Trophoblast cell (in vitro differentiated cells and primary cell): Measurements from ENCODE around the gene COA8.
A peak's percentile ranks its signal among the peaks of the same experiment; 100 is the strongest.
"Not testable (repeated sequence)": the region's sequence is repeated elsewhere in the genome, so short reads cannot be mapped to it uniquely, and the experiment has no call there.

Experiments used
- DNase-seq, 2 donors: peaks; one replicate each; pipeline ENCODE4 v3.0.0-alpha.2; 2016
- H2AFZ ChIP-seq: 2 replicates; pipeline ENCODE4 v1.6.1; 2013; ENCODE audit warnings: low read length, moderate library complexity, mild to moderate bottlenecking; ENCODE audit not compliant: insufficient read depth, poor library complexity
- H2AK5ac ChIP-seq: 2 replicates; pipeline ENCODE4 v1.6.1; 2013; ENCODE audit warnings: mild to moderate bottlenecking, low read length
- H2BK120ac ChIP-seq: 2 replicates; pipeline ENCODE4 v1.6.1; 2013; ENCODE audit warnings: low read length, mild to moderate bottlenecking, moderate library complexity; ENCODE audit not compliant: insufficient read depth, poor library complexity
- H2BK12ac ChIP-seq: 2 replicates; pipeline ENCODE4 v1.6.1; 2013; ENCODE audit warnings: mild to moderate bottlenecking, low read length, moderate library complexity
- H2BK5ac ChIP-seq: 2 replicates; pipeline ENCODE4 v1.6.1; 2013; ENCODE audit warnings: low read length, low read depth, moderate library complexity, mild to moderate bottlenecking; ENCODE audit not compliant: poor library complexity
- H3K14ac ChIP-seq: 2 replicates; pipeline ENCODE4 v1.6.1; 2013; ENCODE audit warnings: mild to moderate bottlenecking, low read length
- H3K18ac ChIP-seq: 2 replicates; pipeline ENCODE4 v1.6.1; 2013; ENCODE audit warnings: mild to moderate bottlenecking, low read length
- H3K23ac ChIP-seq: 2 replicates; pipeline ENCODE4 v1.6.1; 2013; ENCODE audit warnings: low read length
- H3K27ac ChIP-seq: 2 replicates; pipeline ENCODE4 v1.5.1; 2013; ENCODE audit warnings: low read depth, mild to moderate bottlenecking, inconsistent platforms, low read length, moderate library complexity
- H3K27me3 ChIP-seq: 2 replicates; pipeline ENCODE4 v1.6.1; 2013; ENCODE audit warnings: inconsistent platforms, mild to moderate bottlenecking, low read length, moderate library complexity; ENCODE audit not compliant: insufficient read depth
- H3K36me3 ChIP-seq, 2 experiments: 1 replicate in 1 of 2; 2 replicates in 1 of 2; pipeline ENCODE4 v1.6.1; 2013; ENCODE audit warnings: low read length in 2 of 2, mild to moderate bottlenecking in 2 of 2, moderate library complexity in 1 of 2; ENCODE audit not compliant: insufficient read depth in 2 of 2, control insufficient read depth in 1 of 2
- H3K4ac ChIP-seq: 2 replicates; pipeline ENCODE4 v1.6.1; 2013; ENCODE audit warnings: low read depth, mild to moderate bottlenecking, low read length, moderate library complexity
- H3K4me1 ChIP-seq, 2 experiments: 1 replicate in 1 of 2; 2 replicates in 1 of 2; pipeline ENCODE4 v1.6.1; 2013; ENCODE audit warnings: low read length in 2 of 2, mild to moderate bottlenecking in 2 of 2, moderate library complexity in 1 of 2; ENCODE audit not compliant: insufficient read depth in 2 of 2, control insufficient read depth in 1 of 2
- H3K4me2 ChIP-seq: 2 replicates; pipeline ENCODE4 v1.6.1; 2013; ENCODE audit warnings: inconsistent platforms, mild to moderate bottlenecking, low read length, moderate library complexity
- H3K4me3 ChIP-seq: 2 replicates; pipeline ENCODE4 v1.5.1; 2013; ENCODE audit warnings: mild to moderate bottlenecking, low read depth, low read length, inconsistent platforms
- H3K79me1 ChIP-seq: one replicate; pipeline ENCODE4 v1.6.1; 2013; ENCODE audit warnings: low read length
- H3K79me2 ChIP-seq: 2 replicates; pipeline ENCODE4 v1.6.1; 2013; ENCODE audit warnings: low read length, mild to moderate bottlenecking; ENCODE audit not compliant: control insufficient read depth, insufficient read depth, poor library complexity
- H3K9ac ChIP-seq: 2 replicates; pipeline ENCODE4 v1.6.1; 2013; ENCODE audit warnings: mild to moderate bottlenecking, low read length
- H3K9me3 ChIP-seq: 2 replicates; pipeline ENCODE4 v1.6.1; 2013; ENCODE audit warnings: low read depth, mild to moderate bottlenecking, control low read depth, inconsistent platforms, low read length; ENCODE audit not compliant: insufficient read depth
- H4K12ac ChIP-seq: 2 replicates; pipeline ENCODE4 v1.6.1; 2013; ENCODE audit warnings: low read depth, mild to moderate bottlenecking, low read length, moderate library complexity
- H4K8ac ChIP-seq: 2 replicates; pipeline ENCODE4 v1.6.1; 2013; ENCODE audit warnings: low read depth, mild to moderate bottlenecking, low read length, moderate library complexity
- H4K91ac ChIP-seq: one replicate; pipeline ENCODE4 v1.6.1; 2013; ENCODE audit warnings: low read depth, mild to moderate bottlenecking, low read length, moderate library complexity
- WGBS: extraction: QIAGEN DNeasy Blood & Tissue Kit; methylation state at CpG from one replicate; pipeline ENCODE4 v1.1.7; 2013; ENCODE audit warnings: missing lambda C conversion rate; ENCODE audit not compliant: insufficient read length, insufficient coverage; ENCODE audit errors: extremely low coverage; 5-methylcytosine and 5-hydroxymethylcytosine counted together

Gene COA8

DNA sequence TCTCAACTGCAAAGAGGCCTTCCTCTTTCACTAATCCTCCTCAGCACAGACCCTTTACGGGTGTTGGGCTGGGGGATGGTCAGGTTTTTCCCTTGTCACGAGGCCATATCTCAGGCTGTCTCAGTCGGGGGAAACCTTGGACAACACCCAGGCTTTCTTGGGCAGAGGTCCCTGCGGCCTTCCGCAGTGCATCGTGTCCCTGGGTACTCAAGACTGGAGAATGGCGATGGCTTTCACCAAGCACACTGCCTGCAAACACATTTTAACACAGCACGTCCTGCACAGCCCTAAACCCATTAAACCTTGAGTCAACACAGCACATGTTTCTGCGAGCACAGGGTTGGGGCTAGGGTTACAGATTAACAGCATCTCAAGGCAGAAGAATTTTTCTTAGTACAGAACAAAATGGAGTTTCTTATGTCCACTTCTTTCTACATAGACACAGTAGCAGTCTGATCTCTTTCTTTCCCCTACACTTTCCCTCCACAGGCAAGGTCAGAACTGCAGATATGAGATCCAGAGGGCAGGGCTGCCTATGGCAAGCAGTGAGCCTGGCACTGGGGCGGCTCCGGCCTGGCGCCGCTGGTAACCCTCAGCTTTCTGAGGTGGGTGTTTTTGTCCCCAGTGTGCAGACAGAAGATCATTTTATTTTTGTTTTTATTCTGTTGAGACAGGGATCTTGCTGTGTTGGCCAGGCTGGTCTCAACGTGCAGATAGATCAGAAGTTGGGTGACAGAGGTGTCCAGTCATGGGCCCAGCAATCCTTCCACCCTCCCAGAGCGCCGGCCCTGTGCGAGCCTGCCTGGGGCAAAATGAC is 37.1 kb upstream of the COA8 start:
- H3K36me3 ChIP-seq, H4K91ac ChIP-seq, H2BK12ac ChIP-seq, H3K79me2 ChIP-seq, H3K27ac ChIP-seq, H3K18ac ChIP-seq, H3K9ac ChIP-seq, H2BK120ac ChIP-seq, H4K12ac ChIP-seq, H4K8ac ChIP-seq, H3K4me2 ChIP-seq, H3K4ac ChIP-seq, H3K79me1 ChIP-seq, H3K23ac ChIP-seq, H3K9me3 ChIP-seq, H3K4me3 ChIP-seq, DNase-seq, H2AFZ ChIP-seq, H3K14ac ChIP-seq, H2AK5ac ChIP-seq, H2BK5ac ChIP-seq: not testable (repeated sequence)
- H3K4me1 ChIP-seq, result peaks cover 26 to 30% of the 10 kb centered on the region in 2 experiments
- peaks cover 27% of the 10 kb centered on the region for H3K27me3 ChIP-seq
- no CpG with 5 or more reads among the region's 17 CpGs for WGBS

- Histone ChIP-seq H3K27me3 (peaks cover 27% of the 10 kb centered on the region), H3K4me3 (no peak overlapping the region)
Observed at GRCh38 chr14:103526247-103526913, 36.4 kb upstream of the COA8 start.

DNA sequence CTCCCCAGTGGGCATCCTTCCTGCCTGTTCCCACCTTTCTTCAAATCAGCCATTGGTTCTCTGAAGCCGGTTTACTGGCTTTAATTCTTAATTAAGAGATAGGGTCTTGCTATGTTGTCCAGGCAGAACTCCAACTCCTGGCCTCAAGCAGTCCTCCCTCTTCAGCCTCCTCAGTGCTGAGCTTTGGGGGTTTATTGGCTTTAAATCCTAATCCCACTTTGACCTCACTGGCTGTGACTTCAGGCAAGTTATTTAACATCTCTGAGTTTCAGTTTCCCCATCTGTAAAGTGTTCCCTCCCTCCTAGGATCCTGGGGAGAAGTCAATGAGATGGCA is 35.9 kb upstream of the COA8 start:
- Histone ChIP-seq H3K9me3 (peaks cover 4% of the 10 kb centered on the region), H3K4me2 (no peak overlapping the region), H2AK5ac (no peak overlapping the region), H3K18ac (no peak overlapping the region), H3K14ac (no peak overlapping the region), H2AFZ (no peak overlapping the region), H4K8ac (no peak overlapping the region), H3K9ac (no peak overlapping the region), H3K36me3 (no peaks in the 10 kb centered on the region), H2BK12ac (no peak overlapping the region), H3K4me3 (no peak overlapping the region), H2BK120ac (no peak overlapping the region), H3K27me3 (peaks cover 23% of the 10 kb centered on the region), H3K23ac (no peak overlapping the region), H3K79me1 (peaks cover 4% of the 10 kb centered on the region), H4K12ac (no peak overlapping the region), H4K91ac (no peak overlapping the region), H3K4ac (no peak overlapping the region), H3K4me1 (peaks cover 22 to 25% of the 10 kb centered on the region in 2 experiments), H2BK5ac (no peak overlapping the region), H3K79me2 (peaks cover 6% of the 10 kb centered on the region), H3K27ac (no peak overlapping the region)
- no CpG with 5 or more reads among the region's 1 CpG for WGBS
- no peak for DNase-seq

More at GRCh38 chr14:103526247-103526913, 36.4 kb upstream of the COA8 start:
- H3K79me1 ChIP-seq, result peaks cover 4% of the 10 kb centered on the region
- H3K9me3 ChIP-seq, result peaks cover 4% of the 10 kb centered on the region
- H3K4me2 ChIP-seq, result no peak overlapping the region
- H2BK120ac ChIP-seq, result no peak overlapping the region
- no peak overlapping the region for H4K8ac ChIP-seq
- DNase-seq, result no peak
- no peak overlapping the region for H3K27ac ChIP-seq
- no CpG with 5 or more reads among the region's 8 CpGs for WGBS
- H4K91ac ChIP-seq, result no peak overlapping the region
- H3K18ac ChIP-seq, result no peak overlapping the region
- H3K23ac ChIP-seq, result no peak overlapping the region
- no peaks in the 10 kb centered on the region for H3K36me3 ChIP-seq
- no peak overlapping the region for H2AK5ac ChIP-seq
- H2AFZ ChIP-seq, result no peak overlapping the region
- H3K14ac ChIP-seq, result no peak overlapping the region
- H3K9ac ChIP-seq, result no peak overlapping the region
- H3K4ac ChIP-seq, result no peak overlapping the region
- no peak overlapping the region for H2BK12ac ChIP-seq
- no peak overlapping the region for H2BK5ac ChIP-seq
- peaks cover 6% of the 10 kb centered on the region for H3K79me2 ChIP-seq
- peaks cover 26% of the 10 kb centered on the region in 2 experiments for H3K4me1 ChIP-seq
- H4K12ac ChIP-seq, result no peak overlapping the region

DNA sequence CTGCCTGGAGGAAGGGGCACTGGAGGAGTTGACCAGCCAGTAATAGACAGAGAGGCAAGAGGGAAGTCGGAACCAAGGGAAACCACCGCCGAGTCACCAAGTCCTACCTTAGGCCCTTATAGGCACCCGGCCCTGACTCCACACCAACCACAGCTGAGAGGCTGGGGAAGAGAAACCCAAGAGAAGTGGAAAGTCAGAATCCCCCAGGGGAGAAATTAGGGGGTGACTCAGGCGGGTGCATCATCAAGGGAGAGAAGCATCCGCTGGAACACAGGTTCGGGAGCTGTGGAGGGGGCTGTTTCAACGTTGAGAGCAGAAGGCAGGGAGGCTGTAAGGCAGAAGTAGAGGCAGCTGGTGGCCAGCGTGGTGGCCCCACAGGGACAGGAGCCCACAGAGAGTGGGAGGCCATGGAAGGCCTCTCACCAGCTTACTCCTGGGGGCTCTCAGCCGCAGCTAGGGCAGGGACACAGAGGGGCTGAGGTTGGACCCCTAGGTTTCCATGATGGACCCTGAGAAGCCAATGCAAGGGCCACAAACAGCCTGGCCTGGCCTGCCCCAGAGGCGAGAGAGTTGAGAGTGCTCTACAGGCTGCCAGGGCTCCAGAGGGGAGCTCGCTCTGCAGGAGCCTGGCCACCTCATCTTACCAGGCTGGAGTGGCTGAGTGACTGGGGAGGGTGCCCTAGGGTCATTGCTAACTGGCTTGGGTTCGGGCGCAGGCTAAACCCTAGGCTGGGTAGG is 35.2 kb upstream of the COA8 start:
- no CpG with 5 or more reads among the region's 14 CpGs for WGBS
- DNase-seq, result no peak

More for the DNA sequence above, 35.2 kb upstream of the COA8 start:
- H2BK120ac ChIP-seq, result no peak overlapping the region
- peak overlapping the region; percentile 90 for H4K8ac ChIP-seq
- no peak overlapping the region for H3K4ac ChIP-seq
- H3K9me3 ChIP-seq, result peaks cover 4% of the 10 kb centered on the region
- H4K91ac ChIP-seq, result no peak overlapping the region
- no peak overlapping the region for H3K4me2 ChIP-seq
- no peak overlapping the region for H3K4me3 ChIP-seq
- H2BK12ac ChIP-seq, result no peak overlapping the region
- no peak overlapping the region for H3K27ac ChIP-seq
- H3K27me3 ChIP-seq, result peaks cover 16% of the 10 kb centered on the region
- no peak overlapping the region for H2BK5ac ChIP-seq
- H2AFZ ChIP-seq, result no peak overlapping the region
- peaks cover 5% of the 10 kb centered on the region for H3K79me2 ChIP-seq
- H3K18ac ChIP-seq, result no peak overlapping the region
- no peak overlapping the region for H3K9ac ChIP-seq
- H3K79me1 ChIP-seq, result peaks cover 4% of the 10 kb centered on the region
- peak overlapping the region; percentile 81 for H4K12ac ChIP-seq
- H3K4me1 ChIP-seq, result peaks cover 17 to 19% of the 10 kb centered on the region in 2 experiments
- H3K23ac ChIP-seq, result no peak overlapping the region
- peaks cover under 1 to 2% of the 10 kb centered on the region in 2 experiments for H3K36me3 ChIP-seq
- no peak overlapping the region for H2AK5ac ChIP-seq
- H3K14ac ChIP-seq, result no peak overlapping the region
